Measurements from ENCODE around the gene MYMX.
A peak's percentile ranks its signal among the peaks of the same experiment; 100 is the strongest.
"Not testable (repeated sequence)": the region's sequence is repeated elsewhere in the genome, so short reads cannot be mapped to it uniquely, and the experiment has no call there.

Gene MYMX

DNA sequence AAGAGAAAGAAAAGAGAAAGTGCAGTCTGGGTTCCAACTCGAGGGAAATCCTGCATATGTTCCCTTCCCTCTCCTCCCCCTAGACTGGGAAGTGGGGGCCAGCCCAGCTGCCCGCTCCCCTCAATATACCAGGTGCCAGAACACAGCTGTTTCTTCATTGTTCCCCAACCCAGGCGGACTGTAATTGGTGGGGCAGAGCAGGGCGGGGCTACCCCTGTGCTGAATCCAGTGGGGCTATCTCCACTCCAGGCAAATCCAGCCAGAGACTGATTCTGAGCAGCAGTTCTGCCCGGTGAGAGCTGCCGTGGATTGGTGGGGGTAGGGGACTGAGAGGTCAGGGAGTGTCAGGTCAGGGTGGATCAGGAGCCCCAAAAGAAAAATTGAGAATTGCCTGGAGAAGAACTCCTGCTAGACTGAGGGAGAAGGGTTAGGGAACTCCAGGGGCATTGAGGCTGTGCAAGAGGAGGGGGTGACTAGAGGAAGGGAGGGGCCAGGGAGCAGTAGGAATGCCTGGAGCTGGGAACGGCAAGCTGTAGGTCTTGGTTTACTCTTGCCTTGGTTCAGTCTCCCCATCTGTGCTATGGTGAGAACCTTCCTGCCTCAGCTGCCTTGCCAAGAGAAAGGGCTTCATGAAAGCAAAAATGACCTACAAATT lies at the start of gene MYMX:
Gene MYMX (plus strand): TSS at position 250 of the 655 bp plus-strand sequence. CDS start 546 bp downstream, outside the sequence.
- no peak for DNase-seq (ENCODE audit: low read depth in 2 of 2)

DNA sequence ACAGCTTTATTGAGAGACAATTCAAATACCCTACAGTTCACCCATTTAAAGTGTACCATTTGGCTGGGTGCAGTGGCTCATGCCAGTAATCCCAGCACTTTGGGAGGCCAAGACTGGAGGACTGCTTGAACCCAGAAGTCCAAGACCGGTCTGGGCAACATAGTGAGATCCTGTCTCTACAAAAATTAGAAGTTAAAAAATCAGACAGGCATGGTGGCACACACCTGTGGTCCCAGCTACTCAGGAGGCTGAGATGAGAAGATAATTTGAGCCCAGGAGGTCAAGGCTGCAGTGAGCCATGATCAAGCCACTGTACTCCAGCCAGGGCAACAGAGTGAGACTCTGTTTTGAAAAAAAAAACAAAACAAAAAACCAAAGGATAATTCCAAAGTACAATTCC lies 49.2 kb upstream of the MYMX start:
- DNase-seq (ENCODE audit: low read depth in 2 of 2), result no peak

DNA sequence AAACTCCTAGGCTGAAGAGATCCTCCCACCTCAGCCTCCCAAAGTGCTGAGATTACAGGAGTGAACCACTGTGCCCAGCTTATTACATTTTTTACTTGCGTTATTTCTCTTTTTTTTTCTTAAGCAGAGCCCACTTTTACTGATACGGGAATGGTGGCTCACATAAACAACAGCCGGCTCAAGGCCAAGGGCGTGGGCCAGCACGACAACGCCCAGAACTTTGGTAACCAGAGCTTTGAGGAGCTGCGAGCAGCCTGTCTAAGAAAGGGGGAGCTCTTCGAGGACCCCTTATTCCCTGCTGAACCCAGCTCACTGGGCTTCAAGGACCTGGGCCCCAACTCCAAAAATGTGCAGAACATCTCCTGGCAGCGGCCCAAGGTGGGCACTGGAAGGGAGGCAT lies 47.6 kb upstream of the MYMX start:
- no peak for DNase-seq (ENCODE audit: low read depth in 2 of 2)

DNA sequence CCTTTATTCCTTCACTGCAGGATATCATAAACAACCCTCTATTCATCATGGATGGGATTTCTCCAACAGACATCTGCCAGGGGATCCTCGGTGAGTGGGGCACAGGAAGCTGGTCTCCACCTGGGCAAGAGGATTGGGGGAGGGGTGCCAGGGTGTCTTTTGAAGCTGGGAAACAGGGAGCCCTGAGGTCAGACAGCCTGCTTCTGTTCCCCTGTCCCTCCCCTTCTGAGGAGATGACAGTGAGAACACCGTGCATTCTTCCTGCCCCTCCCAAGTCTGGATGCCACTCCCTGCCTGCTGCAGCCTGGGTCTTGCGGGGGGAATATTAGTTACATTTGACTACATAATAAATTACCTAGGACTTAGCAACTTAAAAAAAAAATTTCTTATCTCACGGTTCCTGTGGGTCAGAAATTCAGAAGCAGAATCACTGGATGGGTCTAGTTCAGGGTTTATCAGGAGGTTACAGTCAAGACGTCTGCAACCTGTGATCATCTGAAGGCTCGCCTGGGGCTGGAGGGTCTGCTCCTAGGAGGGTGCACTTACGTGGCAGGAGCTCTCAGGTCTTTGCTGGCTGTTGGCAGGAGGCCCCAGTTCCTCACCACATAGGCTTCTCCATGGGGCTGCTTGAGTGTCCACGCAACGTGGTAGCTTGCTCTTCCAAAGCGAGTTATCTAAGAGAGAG lies 46.7 kb upstream of the MYMX start:
- no peak for DNase-seq (ENCODE audit: low read depth in 2 of 2)

DNA sequence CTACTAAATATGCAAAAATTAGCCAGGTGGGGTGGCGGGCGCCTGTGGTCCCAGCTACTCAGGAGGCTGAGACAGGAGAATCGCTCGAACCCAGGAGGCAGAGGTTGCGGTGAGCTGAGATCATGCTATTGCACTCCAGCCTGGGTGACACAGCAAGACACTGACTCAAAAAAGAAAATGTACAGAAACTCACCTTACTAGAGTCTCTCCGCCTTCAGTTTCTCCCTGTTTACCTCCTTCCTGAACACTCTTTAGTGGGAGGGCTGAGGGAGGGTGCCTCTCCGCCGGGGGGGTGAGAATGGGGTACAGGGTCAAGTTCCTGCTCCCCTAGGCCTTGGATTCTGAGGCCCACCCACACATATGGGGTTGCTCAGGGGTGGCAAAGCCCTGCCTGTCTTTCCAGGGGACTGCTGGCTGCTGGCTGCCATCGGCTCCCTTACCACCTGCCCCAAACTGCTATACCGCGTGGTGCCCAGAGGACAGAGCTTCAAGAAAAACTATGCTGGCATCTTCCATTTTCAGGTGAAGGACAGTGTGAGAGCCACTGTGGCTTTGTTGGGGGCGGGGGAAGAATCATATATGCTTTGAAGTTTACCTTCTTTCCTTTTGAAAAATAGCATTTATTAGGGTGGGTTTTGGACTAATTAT lies 44.7 kb upstream of the MYMX start:
- no peak for DNase-seq (ENCODE audit: low read depth in 2 of 2)

DNA sequence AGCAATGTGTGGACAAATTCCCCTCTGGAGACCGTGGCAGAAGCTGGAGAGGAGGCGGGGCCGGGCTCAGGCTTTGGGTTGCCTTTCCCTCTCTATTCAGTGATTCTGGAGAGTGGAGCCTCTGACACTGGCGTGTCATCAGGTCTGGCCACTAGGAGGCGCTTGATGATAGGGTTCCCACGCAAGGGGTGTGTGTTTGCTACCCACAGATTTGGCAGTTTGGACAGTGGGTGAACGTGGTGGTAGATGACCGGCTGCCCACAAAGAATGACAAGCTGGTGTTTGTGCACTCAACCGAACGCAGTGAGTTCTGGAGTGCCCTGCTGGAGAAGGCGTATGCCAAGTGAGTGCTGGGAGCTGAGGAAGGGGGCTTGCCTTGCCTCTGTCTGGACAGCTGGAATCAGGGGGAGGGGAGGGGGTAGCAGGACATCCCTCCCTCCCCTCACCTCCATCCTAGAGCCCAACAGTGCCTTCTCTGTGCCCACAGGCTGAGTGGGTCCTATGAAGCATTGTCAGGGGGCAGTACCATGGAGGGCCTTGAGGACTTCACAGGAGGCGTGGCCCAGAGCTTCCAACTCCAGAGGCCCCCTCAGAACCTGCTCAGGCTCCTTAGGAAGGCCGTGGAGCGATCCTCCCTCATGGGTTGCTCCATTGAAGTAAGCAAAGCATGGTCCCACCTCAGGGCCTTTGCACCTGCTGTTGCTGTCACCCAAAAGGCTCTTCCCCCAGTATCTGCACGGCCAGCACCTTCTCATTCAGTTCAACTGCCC lies 43.8 kb upstream of the MYMX start:
- peak; percentile 61 to 72 for DNase-seq (ENCODE audit: low read depth in 2 of 2)

DNA sequence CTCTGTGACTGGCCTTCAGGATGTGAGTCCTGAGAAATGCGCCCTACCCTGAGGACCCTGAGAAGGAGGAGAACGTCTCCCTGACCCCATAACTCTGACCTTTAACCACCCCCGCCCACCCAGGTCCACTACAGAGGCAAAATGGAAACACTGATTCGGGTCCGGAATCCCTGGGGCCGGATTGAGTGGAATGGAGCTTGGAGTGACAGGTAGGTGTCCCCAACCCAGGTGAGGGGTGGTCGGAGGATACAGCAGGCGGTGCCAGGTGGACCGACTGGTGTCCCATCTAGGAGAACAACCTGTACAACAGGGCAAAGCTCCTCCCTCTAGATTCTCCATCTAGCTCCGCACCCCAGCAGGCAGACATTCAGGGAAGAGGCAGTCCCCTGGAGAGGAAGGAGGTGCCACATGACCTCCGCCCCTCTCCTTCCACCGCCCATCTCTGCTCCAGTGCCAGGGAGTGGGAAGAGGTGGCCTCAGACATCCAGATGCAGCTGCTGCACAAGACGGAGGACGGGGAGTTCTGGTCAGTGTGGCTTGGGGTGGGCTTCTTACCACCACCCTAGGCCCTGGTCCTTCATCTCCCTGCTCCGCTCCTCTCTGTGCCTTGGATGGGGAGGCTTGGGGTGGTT lies 40.5 kb upstream of the MYMX start:
- DNase-seq (ENCODE audit: low read depth in 2 of 2), result no peak

DNA sequence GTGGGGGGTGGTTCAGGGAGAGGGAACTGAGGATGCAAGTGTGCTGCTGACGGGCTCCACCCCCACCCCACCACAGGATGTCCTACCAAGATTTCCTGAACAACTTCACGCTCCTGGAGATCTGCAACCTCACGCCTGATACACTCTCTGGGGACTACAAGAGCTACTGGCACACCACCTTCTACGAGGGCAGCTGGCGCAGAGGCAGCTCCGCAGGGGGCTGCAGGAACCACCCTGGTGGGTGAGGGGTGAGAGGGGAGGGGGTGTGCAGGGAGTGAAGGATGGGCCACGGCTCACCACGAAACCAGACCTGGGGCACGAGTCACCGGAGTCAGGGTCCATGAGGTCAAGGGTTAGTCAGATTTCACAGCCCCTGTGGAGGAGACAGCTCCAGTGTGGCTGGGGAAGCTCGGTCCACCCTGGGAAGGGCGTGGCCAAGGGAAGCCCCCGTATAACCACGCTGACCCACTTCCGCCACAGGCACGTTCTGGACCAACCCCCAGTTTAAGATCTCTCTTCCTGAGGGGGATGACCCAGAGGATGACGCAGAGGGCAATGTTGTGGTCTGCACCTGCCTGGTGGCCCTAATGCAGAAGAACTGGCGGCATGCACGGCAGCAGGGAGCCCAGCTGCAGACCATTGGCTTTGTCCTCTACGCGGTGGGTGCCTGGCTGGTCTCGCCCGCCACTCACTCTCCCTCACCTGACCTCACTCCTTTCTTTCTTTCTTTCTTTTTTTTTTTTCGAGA lies 39.8 kb upstream of the MYMX start:
- DNase-seq (ENCODE audit: low read depth in 2 of 2), result no peak

DNA sequence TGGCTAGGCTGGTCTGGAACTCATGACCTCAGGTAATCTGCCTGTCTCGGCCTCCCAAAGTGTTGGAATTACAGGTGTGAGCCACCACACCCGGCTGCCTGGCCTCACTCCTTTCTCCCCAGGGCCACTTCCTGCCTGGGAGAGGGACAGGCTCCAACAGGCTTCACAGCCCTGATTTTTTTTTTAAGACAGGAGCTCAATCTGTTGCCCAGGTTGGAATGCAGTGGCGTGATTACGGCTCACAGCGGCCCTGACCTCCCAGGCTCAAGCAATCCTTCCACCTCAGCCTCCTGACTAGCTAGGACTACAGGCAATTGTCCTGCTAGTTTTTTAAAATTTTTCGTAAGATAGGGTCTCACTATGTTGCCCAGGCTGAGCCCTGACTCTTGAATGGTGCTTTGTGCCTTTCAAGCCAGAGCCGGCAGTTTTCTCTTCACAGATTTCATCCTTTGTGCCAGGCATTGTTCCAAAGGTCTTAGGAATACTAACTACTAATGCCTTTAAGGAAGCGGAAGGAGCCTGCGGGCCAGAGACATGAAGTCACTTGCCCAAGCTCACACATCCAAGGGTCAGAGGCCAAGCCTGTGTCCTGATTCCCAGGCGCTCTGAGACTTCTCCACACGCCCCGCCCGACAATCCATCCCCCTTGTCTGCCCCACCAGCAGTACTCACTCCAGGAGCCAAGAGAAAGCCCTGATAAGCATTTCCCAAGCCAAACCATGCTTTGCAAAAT lies 38.9 kb upstream of the MYMX start:
- DNase-seq (ENCODE audit: low read depth in 2 of 2), result no peak

DNA sequence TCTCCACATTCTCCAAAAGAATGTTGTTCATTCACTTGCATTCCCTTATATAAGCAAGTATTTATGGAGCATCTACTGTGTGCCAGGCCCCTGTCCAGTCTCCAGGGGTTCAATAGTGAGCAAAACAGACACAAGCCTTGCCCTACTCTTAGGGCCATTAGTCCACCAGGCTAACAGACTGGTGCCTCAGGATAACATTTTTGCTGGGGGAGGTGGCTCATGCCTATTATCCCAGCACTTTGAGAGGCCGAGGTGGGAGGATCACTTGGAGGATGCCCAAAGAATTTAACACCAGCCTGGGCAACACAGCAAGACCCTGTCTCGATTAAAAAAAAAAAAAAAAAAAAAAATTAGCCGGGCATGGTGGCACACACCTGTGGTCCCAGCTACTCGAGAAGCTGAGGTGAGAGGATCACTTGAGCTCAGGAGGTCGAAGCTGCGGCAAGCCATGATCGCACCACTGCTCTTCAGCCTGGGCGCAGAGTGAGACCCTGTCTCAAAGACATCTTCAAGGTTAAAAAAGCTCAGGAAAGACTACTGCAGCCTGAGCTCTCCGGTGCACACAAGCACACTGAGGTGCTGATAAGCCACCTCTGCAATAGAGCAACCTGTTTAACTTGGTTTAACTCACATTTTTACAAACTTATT lies 38.2 kb upstream of the MYMX start:
- no peak for DNase-seq (ENCODE audit: low read depth in 2 of 2)

DNA sequence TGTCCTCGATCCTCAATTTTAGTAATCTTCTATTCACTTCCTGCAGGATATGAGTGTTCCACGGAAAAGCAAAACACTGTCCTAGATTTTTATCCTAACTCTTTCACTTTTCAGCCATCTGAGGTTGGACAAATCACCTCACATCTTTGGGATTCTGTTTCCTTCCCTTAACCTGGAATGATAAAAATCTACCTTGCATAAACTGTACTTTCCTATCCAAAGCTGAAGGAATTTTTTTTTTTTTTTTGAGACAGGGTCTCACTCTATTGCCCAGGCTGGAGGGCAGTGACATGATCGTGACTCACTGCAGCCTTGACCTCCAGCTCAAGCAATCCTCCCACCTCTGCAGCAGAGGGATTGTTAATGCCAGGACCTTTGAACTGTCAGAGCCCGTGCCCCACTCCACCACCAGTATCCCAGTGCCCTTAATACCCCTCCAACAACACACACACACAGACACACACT lies 37.6 kb upstream of the MYMX start:
- no peak for DNase-seq (ENCODE audit: low read depth in 2 of 2)

DNA sequence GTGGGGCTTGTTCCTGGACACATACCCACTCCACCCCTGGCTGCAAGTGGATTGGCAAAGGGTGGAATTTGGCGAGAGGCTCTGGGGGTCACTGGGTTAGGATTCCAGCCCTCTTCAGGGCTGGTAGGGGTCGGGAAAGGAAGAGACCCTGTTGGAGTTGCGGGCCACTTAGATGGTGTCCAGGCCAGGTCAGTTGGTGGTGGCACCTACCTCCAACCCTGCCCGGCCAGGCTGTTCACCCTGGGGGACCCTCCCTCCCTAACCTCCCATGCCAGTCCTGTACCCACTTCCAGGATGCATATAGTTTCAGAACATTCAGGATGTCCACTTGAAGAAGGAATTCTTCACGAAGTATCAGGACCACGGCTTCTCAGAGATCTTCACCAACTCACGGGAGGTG lies 37.1 kb upstream of the MYMX start:
- no peak for DNase-seq (ENCODE audit: low read depth in 2 of 2)

DNA sequence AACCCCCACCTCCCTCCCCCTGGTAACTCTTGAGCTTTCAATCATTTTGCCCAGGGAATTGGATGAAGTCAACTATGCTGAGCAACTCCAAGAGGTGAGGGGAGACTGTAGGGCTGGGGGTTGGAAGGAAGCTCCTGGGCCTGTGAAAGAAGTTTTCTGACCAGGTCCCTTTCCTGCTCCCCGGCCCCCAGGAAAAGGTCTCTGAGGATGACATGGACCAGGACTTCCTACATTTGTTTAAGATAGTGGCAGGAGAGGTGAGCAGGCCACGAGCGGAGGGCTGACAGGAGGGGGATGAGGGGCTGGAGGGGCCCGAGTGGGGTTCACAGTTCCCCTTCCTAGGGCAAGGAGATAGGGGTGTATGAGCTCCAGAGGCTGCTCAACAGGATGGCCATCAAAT lies 36.3 kb upstream of the MYMX start:
- DNase-seq (ENCODE audit: low read depth in 2 of 2), result no peak

DNA sequence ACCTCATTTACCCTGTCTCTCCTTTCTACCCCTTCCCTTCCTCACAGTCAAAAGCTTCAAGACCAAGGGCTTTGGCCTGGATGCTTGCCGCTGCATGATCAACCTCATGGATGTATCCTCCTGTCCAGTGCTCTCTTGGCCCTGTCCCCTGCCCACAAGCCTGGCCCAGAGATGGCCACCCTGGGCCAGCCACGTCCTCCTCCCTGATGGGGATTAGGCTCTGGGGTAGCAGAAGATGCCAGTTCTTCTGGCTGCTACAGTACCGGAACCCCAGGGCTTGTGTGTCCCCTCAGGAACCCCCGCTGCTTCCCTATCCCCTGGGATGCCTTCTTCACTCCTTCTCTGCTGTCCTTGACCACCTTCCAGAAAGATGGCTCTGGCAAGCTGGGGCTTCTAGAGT lies 35.8 kb upstream of the MYMX start:
- DNase-seq (ENCODE audit: low read depth in 2 of 2), result no peak

DNA sequence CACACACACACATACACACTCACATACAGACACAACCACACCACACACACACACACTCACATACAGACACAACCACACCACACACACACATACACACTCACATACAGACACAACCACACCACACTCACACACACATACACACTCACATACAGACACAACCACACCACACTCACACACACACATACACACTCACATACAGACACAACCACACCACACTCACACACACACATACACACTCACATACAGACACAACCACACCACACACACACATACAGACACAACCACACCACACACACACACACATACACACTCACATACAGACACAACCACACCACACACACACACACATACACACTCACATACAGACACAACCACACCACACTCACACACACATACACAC lies 34.9 kb upstream of the MYMX start:
- DNase-seq (ENCODE audit: low read depth in 2 of 2), result not testable (repeated sequence)

DNA sequence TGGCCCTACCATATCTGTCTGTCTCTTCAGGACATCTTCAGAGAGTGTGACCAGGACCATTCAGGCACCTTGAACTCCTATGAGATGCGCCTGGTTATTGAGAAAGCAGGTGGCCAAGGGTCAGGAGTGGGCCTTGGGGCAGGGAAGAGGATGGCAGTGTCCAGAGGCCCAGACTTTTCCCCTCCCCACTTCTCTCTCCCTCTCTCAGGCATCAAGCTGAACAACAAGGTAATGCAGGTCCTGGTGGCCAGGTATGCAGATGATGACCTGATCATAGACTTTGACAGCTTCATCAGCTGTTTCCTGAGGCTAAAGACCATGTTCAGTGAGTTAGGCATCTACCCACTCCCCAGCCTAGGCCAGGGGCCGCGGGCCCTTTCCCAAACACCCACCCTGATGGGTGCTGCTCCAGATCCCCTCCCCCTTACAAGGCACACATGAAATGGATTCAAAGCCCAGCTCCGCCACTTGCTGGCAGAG lies 33.8 kb upstream of the MYMX start:
- DNase-seq (ENCODE audit: low read depth in 2 of 2), result no peak

DNA sequence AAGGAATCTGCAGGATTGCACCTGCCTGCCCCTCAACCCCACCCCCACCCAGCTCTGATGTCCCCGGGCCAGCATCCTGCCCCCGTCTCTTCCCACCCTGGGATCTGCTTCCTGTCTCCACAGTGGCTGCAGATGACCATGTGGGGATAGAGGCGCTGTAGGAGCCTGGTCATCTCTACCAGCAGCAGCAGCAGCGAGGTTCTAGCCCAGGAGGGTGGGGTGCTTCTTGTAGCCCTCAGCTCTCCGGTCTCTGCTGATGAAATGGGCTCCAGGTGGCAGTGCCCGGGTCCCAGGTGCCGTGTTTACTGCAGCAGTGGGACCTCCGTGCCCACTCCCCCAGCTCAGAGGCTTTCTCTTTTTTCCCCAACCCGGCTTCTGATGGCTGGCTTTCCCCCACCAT lies 32.9 kb upstream of the MYMX start:
- DNase-seq (ENCODE audit: low read depth in 2 of 2), result no peak

DNA sequence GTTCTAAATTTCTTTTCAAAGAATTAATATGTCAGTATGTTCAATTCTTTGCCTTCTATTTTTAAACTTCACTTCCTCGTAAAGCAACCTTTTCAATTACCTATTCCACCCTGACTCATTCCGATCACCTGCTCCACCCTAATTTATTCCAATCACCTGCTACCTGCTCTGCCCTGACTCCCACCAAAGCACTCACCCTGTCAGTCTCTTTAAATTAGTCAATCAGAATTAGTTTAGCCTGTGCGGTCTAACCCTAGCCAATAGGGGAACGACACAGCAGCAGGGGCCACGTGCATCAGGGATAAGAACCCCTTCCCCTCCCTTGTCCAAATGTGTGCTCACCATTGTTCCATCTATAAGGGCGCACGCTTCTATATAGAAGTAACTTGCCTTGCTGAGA lies 31.4 kb upstream of the MYMX start:
- DNase-seq (ENCODE audit: low read depth in 2 of 2), result not testable (repeated sequence)

DNA sequence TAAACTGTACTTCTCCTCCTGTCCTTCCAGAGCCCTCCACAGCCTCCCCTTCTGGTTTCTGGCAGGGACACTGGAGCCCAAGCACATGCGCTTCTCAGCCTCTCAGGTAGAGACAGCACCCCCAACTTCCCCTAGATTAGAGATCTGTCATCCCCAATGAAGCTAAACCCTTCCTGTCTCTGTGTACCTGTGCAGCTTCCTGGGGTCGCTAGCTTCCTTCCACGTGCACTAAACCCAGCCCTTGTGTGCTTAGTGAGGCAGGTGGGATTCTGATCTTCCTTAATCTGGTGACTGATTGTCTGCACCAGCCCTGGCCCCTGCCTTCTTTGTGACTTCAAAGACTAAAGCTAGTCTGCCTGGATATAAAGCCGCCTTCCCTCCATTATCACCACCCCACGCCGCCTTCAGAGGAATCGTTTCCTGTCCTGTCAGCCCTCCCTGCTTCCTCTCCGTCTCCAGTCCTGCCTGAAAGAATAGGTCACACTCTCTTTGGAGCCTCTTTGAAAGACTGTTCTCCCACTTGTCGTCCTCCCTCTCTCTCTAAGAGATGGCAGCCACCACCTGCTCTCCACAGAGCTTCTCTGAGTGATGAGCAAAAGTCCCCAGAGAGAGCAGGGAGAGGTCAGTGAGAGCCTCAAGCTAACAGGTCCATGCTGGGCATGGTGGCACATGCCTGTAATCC lies 30.6 kb upstream of the MYMX start:
- DNase-seq (ENCODE audit: low read depth in 2 of 2), result no peak

All from stimulated activated CD8-positive, alpha-beta memory T cell treated with anti-CD3 and anti-CD28 coated beads, Interleukin-7, amount 100 ng/mL, for 1 hour (primary cell).